ENCODE measurements around the gene CDH13.

The CDH13 gene

GRCh38 chr16:83762992-83763358 is 1136.2 kb downstream of the CDH13 start:
- Mint-ChIP-seq H3K4me1 (ENCODE audit: low read depth) (no peaks in the 10 kb centered on the region), H3K27me3 (peaks cover 5% of the 10 kb centered on the region), H3K4me3 (no peak overlapping the region), H3K27ac (no peak overlapping the region), H3K36me3 (ENCODE audit: low read depth) (no peaks in the 10 kb centered on the region), H3K9me3 (no peaks in the 10 kb centered on the region)
- DNase-seq: no peak

GRCh38 chr16:83768986-83769385 is 1142.2 kb downstream of the CDH13 start:
- no peaks in the 10 kb centered on the region for H3K36me3 Mint-ChIP-seq (ENCODE audit: low read depth)
- H3K9me3 Mint-ChIP-seq: no peaks in the 10 kb centered on the region
- no peak overlapping the region for H3K27ac Mint-ChIP-seq
- peaks cover 14% of the 10 kb centered on the region for H3K27me3 Mint-ChIP-seq
- H3K4me3 Mint-ChIP-seq: no peak overlapping the region
- H3K4me1 Mint-ChIP-seq (ENCODE audit: low read depth): peaks cover 4% of the 10 kb centered on the region
- DNase-seq: no peak

GRCh38 chr16:83769397-83770008 is 1142.7 kb downstream of the CDH13 start:
- no peaks in the 10 kb centered on the region for H3K9me3 Mint-ChIP-seq

GRCh38 chr16:83771306-83771942 is 1144.7 kb downstream of the CDH13 start:
- H3K9me3 Mint-ChIP-seq: no peaks in the 10 kb centered on the region
- DNase-seq: no peak
- no peak overlapping the region for H3K27ac Mint-ChIP-seq
- peaks cover 14% of the 10 kb centered on the region for H3K27me3 Mint-ChIP-seq
- no peak overlapping the region for H3K4me3 Mint-ChIP-seq
- H3K4me1 Mint-ChIP-seq (ENCODE audit: low read depth): peaks cover 4% of the 10 kb centered on the region
- H3K36me3 Mint-ChIP-seq (ENCODE audit: low read depth): no peaks in the 10 kb centered on the region

More at GRCh38 chr16:83769397-83770008, 1142.7 kb downstream of the CDH13 start:
- H3K4me1 Mint-ChIP-seq (ENCODE audit: low read depth): peaks cover 4% of the 10 kb centered on the region
- H3K27me3 Mint-ChIP-seq: peaks cover 14% of the 10 kb centered on the region
- no peak overlapping the region for H3K4me3 Mint-ChIP-seq
- no peaks in the 10 kb centered on the region for H3K36me3 Mint-ChIP-seq (ENCODE audit: low read depth)
- DNase-seq: no peak
- H3K27ac Mint-ChIP-seq: no peak overlapping the region

- Mint-ChIP-seq H3K36me3 (ENCODE audit: low read depth) (no peaks in the 10 kb centered on the region), H3K27me3 (peaks cover 9% of the 10 kb centered on the region), H3K9me3 (no peaks in the 10 kb centered on the region), H3K4me1 (ENCODE audit: low read depth) (peaks cover 4% of the 10 kb centered on the region), H3K27ac (no peak overlapping the region), H3K4me3 (no peak overlapping the region)
- DNase-seq: no peak
Measured at GRCh38 chr16:83772806-83773205, 1146.0 kb downstream of the CDH13 start.

GRCh38 chr16:83774066-83774465 is 1147.3 kb downstream of the CDH13 start:
- no peak overlapping the region for H3K27ac Mint-ChIP-seq
- H3K4me3 Mint-ChIP-seq: no peak overlapping the region
- peaks cover 9% of the 10 kb centered on the region for H3K27me3 Mint-ChIP-seq
- DNase-seq: no peak
- H3K36me3 Mint-ChIP-seq (ENCODE audit: low read depth): no peaks in the 10 kb centered on the region
- peaks cover 4% of the 10 kb centered on the region for H3K4me1 Mint-ChIP-seq (ENCODE audit: low read depth)
- no peaks in the 10 kb centered on the region for H3K9me3 Mint-ChIP-seq

GRCh38 chr16:83776944-83777343 is 1150.2 kb downstream of the CDH13 start:
- Mint-ChIP-seq H3K4me1 (ENCODE audit: low read depth) (no peaks in the 10 kb centered on the region), H3K27me3 (peaks cover 6% of the 10 kb centered on the region), H3K27ac (no peak overlapping the region), H3K36me3 (ENCODE audit: low read depth) (no peaks in the 10 kb centered on the region), H3K9me3 (no peaks in the 10 kb centered on the region), H3K4me3 (no peak overlapping the region)
- DNase-seq: no peak

- Mint-ChIP-seq H3K27me3 (peaks cover 6% of the 10 kb centered on the region), H3K27ac (no peak overlapping the region), H3K4me3 (no peak overlapping the region), H3K4me1 (ENCODE audit: low read depth) (no peaks in the 10 kb centered on the region), H3K9me3 (no peaks in the 10 kb centered on the region), H3K36me3 (ENCODE audit: low read depth) (no peaks in the 10 kb centered on the region)
- no peak for DNase-seq
Measured at GRCh38 chr16:83779886-83780285, 1153.1 kb downstream of the CDH13 start.

GRCh38 chr16:83785455-83785854 is 1158.7 kb downstream of the CDH13 start:
- Mint-ChIP-seq H3K27me3 (peaks cover 3% of the 10 kb centered on the region), H3K4me1 (ENCODE audit: low read depth) (no peaks in the 10 kb centered on the region), H3K36me3 (ENCODE audit: low read depth) (no peaks in the 10 kb centered on the region), H3K4me3 (no peak overlapping the region), H3K9me3 (no peaks in the 10 kb centered on the region), H3K27ac (no peak overlapping the region)
- no peak for DNase-seq

GRCh38 chr16:83789642-83790401 is 1163.1 kb downstream of the CDH13 start:
- H3K27me3 Mint-ChIP-seq: peaks cover 6% of the 10 kb centered on the region
- no peak for DNase-seq
- H3K9me3 Mint-ChIP-seq: no peaks in the 10 kb centered on the region
- no peaks in the 10 kb centered on the region for H3K36me3 Mint-ChIP-seq (ENCODE audit: low read depth)
- H3K27ac Mint-ChIP-seq: no peak overlapping the region
- peaks cover 8% of the 10 kb centered on the region for H3K4me1 Mint-ChIP-seq (ENCODE audit: low read depth)
- H3K4me3 Mint-ChIP-seq: no peak overlapping the region

GRCh38 chr16:83791916-83792315 is 1165.1 kb downstream of the CDH13 start:
- Mint-ChIP-seq H3K27ac (no peak overlapping the region), H3K27me3 (peaks cover 19% of the 10 kb centered on the region), H3K4me1 (ENCODE audit: low read depth) (peaks cover 8% of the 10 kb centered on the region), H3K9me3 (no peaks in the 10 kb centered on the region), H3K36me3 (ENCODE audit: low read depth) (no peaks in the 10 kb centered on the region), H3K4me3 (no peak overlapping the region)
- no peak for DNase-seq

GRCh38 chr16:83792391-83792790 is 1165.6 kb downstream of the CDH13 start:
- H3K27ac Mint-ChIP-seq: no peak overlapping the region
- no peaks in the 10 kb centered on the region for H3K36me3 Mint-ChIP-seq (ENCODE audit: low read depth)
- H3K9me3 Mint-ChIP-seq: no peaks in the 10 kb centered on the region
- H3K4me1 Mint-ChIP-seq (ENCODE audit: low read depth): peaks cover 8% of the 10 kb centered on the region
- peaks cover 21% of the 10 kb centered on the region for H3K27me3 Mint-ChIP-seq
- DNase-seq: no peak
- no peak overlapping the region for H3K4me3 Mint-ChIP-seq

GRCh38 chr16:83793179-83793578 is 1166.4 kb downstream of the CDH13 start:
- Mint-ChIP-seq H3K36me3 (ENCODE audit: low read depth) (no peaks in the 10 kb centered on the region), H3K27me3 (peaks cover 21% of the 10 kb centered on the region), H3K4me3 (no peak overlapping the region), H3K9me3 (no peaks in the 10 kb centered on the region), H3K4me1 (ENCODE audit: low read depth) (peaks cover 8% of the 10 kb centered on the region), H3K27ac (no peak overlapping the region)
- DNase-seq: no peak

GRCh38 chr16:83794860-83795554 is 1168.2 kb downstream of the CDH13 start:
- Mint-ChIP-seq H3K4me1 (ENCODE audit: low read depth) (peaks cover 8% of the 10 kb centered on the region), H3K9me3 (no peaks in the 10 kb centered on the region), H3K27me3 (peaks cover 32% of the 10 kb centered on the region), H3K36me3 (ENCODE audit: low read depth) (no peaks in the 10 kb centered on the region), H3K27ac (no peak overlapping the region), H3K4me3 (no peak overlapping the region)
- no peak for DNase-seq

Data from activated T-cell treated with anti-CD3 and anti-CD28 coated beads, Interleukin-2, amount 50 U/mL, for 24 hours (primary cell).